ENCODE data around the gene AASS. TPM values are rescaled to one million over a fixed set of nuclear protein-coding genes. Genes with fewer than 3 reads are reported as not detected.
A peak's percentile ranks its signal among the peaks of the same experiment; 100 is the strongest.
"Not testable (repeated sequence)": the region's sequence is repeated elsewhere in the genome, so short reads cannot be mapped to it uniquely, and the experiment has no call there.

Gene AASS
- total RNA-seq: 10 to 100 TPM; 22.9 to 79.6 (median 36.1) TPM

DNA sequence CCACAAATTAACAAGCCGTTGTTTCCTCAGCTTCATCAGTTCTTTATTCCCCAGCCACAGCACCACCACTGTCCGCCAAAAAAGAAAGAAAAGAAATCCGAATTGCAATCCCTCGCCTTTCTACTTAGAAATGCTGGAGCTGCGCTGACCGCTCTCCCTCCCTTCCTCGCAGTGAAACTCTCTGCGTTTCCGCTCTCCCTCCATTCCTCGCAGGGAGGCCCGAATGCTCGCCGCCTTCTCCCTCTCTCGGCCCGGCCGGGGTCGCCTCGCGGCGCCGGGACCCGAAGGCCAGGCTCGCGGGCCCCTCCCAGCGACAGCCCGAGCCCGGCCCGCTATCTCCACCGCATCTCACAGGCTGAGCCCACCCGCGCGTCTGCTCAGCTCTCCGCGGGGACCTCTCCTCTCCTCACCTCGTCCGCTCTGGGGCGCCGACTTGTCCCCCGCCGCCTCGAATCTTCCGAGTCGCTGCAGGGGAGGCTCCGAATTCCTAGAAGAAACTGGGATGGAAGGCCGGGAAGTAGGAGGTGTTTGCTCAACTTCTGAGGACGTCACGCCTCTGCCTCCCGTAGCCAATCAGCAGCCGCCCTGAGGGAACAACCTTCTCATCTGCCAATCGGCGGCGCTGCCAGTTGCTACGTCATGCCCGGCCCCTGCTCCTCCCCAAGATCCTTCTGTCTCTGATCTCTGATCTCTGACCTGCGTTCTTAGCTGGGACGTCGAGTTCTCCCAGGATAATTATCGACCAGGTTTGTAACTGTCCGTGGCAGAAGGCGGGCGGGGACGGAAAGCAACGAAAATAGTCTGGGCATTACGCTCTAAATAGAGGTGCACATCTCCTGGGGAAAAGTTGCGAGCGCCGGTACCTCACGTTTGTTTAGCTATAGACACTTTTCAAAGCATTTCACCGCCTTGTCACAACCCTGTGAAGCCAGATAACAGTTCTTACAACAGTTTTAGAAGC, at the start of gene AASS:
AASS (minus strand) TSS at position 499 of the 961 bp plus-strand sequence. CDS start 10,523 bp downstream, outside the sequence.
- Histone ChIP-seq H3K4me3 (replicated peaks in 1 of 3) (peak within 1 kb of the TSS; percentile 62 to 71 (median 65)), H3K36me3 (no peaks in the 10 kb centered on the region), H3K27me3 (no peaks in the 10 kb centered on the region), H3K27ac (peak within 1 kb of the TSS; percentile 85 to 95 (median 92)), H3K4me1 (no peaks in the 10 kb centered on the region), H3K9me3 (no peaks in the 10 kb centered on the region)
- intact Hi-C loops (cut with DNase I): no loop called here
- TF ChIP-seq, protein P1, sequence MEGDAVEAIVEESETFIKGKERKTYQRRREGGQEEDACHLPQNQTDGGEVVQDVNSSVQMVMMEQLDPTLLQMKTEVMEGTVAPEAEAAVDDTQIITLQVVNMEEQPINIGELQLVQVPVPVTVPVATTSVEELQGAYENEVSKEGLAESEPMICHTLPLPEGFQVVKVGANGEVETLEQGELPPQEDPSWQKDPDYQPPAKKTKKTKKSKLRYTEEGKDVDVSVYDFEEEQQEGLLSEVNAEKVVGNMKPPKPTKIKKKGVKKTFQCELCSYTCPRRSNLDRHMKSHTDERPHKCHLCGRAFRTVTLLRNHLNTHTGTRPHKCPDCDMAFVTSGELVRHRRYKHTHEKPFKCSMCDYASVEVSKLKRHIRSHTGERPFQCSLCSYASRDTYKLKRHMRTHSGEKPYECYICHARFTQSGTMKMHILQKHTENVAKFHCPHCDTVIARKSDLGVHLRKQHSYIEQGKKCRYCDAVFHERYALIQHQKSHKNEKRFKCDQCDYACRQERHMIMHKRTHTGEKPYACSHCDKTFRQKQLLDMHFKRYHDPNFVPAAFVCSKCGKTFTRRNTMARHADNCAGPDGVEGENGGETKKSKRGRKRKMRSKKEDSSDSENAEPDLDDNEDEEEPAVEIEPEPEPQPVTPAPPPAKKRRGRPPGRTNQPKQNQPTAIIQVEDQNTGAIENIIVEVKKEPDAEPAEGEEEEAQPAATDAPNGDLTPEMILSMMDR (IDR thresholded peaks at IDR 0.05): no peak
- TF ChIP-seq POLR2A (IDR thresholded peaks at IDR 0.05): peak in 1 of 2 donors; percentile 86
- WGBS, 2 donors: 0% methylated on average over 46 to 66 of the region's 69 CpGs
- peak; percentile 98 for DNase-seq

DNA sequence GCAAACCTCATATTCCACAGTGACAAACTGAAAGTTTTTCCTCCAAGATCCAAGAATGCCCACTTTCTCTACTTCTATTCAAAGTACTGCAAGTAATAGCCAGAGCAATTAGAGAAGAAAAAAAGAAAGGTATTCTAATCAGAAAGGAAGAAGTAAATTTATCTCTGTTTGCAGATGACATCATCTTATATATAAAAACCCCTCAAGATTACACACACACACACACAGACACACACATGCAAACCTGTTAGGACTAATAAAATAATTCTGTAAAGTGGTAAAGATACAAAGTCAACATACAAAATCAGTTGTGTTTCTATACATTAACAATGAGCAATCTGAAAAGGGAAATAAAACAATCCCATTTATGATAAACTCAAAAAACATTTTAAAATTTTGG, 44.7 kb upstream of the AASS start:
- Histone ChIP-seq H3K4me3 (replicated peaks in 1 of 3) (no peak overlapping the region), H3K27me3 (no peaks in the 10 kb centered on the region), H3K4me1 (no peaks in the 10 kb centered on the region), H3K36me3 (no peaks in the 10 kb centered on the region), H3K9me3 (no peaks in the 10 kb centered on the region), H3K27ac (no peak overlapping the region)
- intact Hi-C loops (cut with DNase I): no loop called here
- TF ChIP-seq POLR2A (IDR thresholded peaks at IDR 0.05): no peak
- TF ChIP-seq, protein P1 (IDR thresholded peaks at IDR 0.05): no peak
- DNase-seq: no peak

DNA sequence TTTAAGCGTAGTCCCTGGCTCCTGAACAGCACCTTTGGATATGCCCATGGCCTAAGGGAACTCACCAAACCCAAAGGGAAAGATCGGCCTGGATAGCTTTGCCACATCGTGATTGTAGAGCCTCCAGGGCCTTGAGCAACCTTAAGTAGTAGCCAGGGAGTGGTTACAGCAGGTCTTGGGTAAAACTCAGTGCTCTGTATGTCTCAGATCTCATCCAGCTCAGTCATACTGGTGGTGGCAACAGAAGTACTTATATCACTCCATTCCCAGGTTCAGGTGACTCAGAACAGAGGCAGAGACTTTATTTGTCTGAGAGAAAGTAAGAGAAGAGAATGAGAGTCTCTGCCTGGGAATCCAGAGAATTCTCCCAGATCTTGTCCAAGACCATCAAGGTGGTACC, 39.1 kb upstream of the AASS start:
- intact Hi-C loops (cut with DNase I): no loop called here
- H3K9me3 ChIP-seq: no peaks in the 10 kb centered on the region
- H3K27me3 ChIP-seq: no peaks in the 10 kb centered on the region
- TF ChIP-seq, protein P1 (IDR thresholded peaks at IDR 0.05): no peak
- TF ChIP-seq POLR2A (IDR thresholded peaks at IDR 0.05): no peak
- no peaks in the 10 kb centered on the region for H3K36me3 ChIP-seq
- H3K27ac ChIP-seq: no peak overlapping the region
- WGBS, 2 donors: 80 to 87% methylated on average over 3 of the region's 3 CpGs
- no peak for DNase-seq
- no peak overlapping the region for H3K4me3 ChIP-seq (replicated peaks in 1 of 3)
- H3K4me1 ChIP-seq: no peaks in the 10 kb centered on the region

DNA sequence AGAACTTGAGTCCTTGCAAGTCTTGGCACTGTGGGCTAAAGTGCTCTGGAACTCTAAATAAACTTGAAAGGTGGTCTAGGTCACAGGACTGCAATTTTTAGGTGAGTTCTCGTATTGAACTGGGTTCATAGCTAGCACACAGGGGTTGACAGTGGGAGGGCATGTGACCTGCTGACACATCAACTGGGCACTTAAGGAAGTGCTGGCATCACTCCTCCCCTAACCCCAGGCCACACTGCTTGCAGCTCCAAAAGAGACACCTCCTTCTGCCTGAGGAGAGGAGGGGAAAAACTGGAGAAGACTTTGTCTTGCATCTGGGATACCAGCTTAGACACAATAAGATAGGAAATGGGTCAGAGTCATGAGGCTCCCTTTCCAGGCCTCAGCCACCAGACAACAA, 38.0 kb upstream of the AASS start:
- Histone ChIP-seq H3K4me3 (replicated peaks in 1 of 3) (no peak overlapping the region), H3K27me3 (no peaks in the 10 kb centered on the region), H3K4me1 (no peaks in the 10 kb centered on the region), H3K9me3 (no peaks in the 10 kb centered on the region), H3K27ac (no peak overlapping the region), H3K36me3 (no peaks in the 10 kb centered on the region)
- intact Hi-C loops (cut with DNase I): no loop called here
- WGBS, 2 donors: 17 to 28% methylated on average over 1 of the region's 1 CpG
- no peak for DNase-seq
- TF ChIP-seq, protein P1 (IDR thresholded peaks at IDR 0.05): no peak
- TF ChIP-seq POLR2A (IDR thresholded peaks at IDR 0.05): no peak

DNA sequence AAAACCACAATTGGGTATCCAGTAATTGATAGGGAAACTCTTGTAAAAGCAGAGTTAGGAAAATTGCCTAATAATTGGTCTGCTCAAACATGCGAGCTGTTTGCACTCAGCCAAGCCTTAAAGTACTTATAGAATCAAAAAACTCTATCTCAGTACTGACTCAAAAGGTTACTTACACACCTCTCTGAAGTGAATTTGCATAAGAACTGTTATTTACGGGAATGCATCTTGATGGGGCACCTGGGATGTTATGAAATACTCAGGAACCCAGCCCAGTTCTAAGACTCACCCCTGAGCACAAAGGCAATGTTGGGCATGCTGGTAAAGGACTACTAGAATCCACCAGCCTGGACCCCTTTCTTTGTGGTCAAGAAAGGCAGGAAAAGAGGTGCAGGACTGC, 28.1 kb upstream of the AASS start:
- intact Hi-C loops (cut with DNase I); H3K27me3 ChIP-seq; H3K27ac ChIP-seq; H3K9me3 ChIP-seq; H3K4me1 ChIP-seq; DNase-seq; H3K36me3 ChIP-seq; H3K4me3 ChIP-seq (replicated peaks in 1 of 3): not testable (repeated sequence)
- 60 to 77% methylated on average over 2 of the region's 2 CpGs for WGBS, 2 donors

Data from thyroid gland (tissue), 4 donors.